Activated gamma-delta T cell treated with anti-CD3 and anti-CD28 coated beads, Interleukin-2, amount 50 U/mL, for 16 hours (primary cell): ENCODE measurements around the gene SAMD4A.

ENCODE experiments used
- DNase-seq: peaks from one replicate; pipeline ENCODE4 v3.0.0-alpha.2; 2020; ENCODE audit warnings: low read depth

Gene SAMD4A

GRCh38 chr14:54706769-54707168 is 139.8 kb downstream of the SAMD4A start:
- no peak for DNase-seq

GRCh38 chr14:54708161-54708560 is 141.2 kb downstream of the SAMD4A start:
- DNase-seq: no peak

- DNase-seq: no peak
Observed at GRCh38 chr14:54708982-54709381, 142.1 kb downstream of the SAMD4A start.

GRCh38 chr14:54709444-54709843 is 142.5 kb downstream of the SAMD4A start:
- DNase-seq: no peak

GRCh38 chr14:54709867-54710266 is 142.9 kb downstream of the SAMD4A start:
- no peak for DNase-seq

GRCh38 chr14:54711312-54711711 is 144.4 kb downstream of the SAMD4A start:
- DNase-seq: no peak

- DNase-seq: no peak
Observed at GRCh38 chr14:54711812-54712464, 145.0 kb downstream of the SAMD4A start.

GRCh38 chr14:54712465-54713200 is 145.7 kb downstream of the SAMD4A start:
- DNase-seq: no peak

GRCh38 chr14:54713379-54713778 is 146.5 kb downstream of the SAMD4A start:
- DNase-seq: no peak

- DNase-seq: no peak
Observed at GRCh38 chr14:54715239-54715638, 148.3 kb downstream of the SAMD4A start.

- no peak for DNase-seq
Observed at GRCh38 chr14:54715811-54716210, 148.9 kb downstream of the SAMD4A start.

- DNase-seq: no peak
Observed at GRCh38 chr14:54716862-54717261, 149.9 kb downstream of the SAMD4A start.

- DNase-seq: no peak
Observed at GRCh38 chr14:54718046-54718445, 151.1 kb downstream of the SAMD4A start.

GRCh38 chr14:54719406-54719805 is 152.5 kb downstream of the SAMD4A start:
- DNase-seq: no peak

GRCh38 chr14:54722791-54723432 is 156.0 kb downstream of the SAMD4A start:
- DNase-seq: no peak

GRCh38 chr14:54724123-54724522 is 157.2 kb downstream of the SAMD4A start:
- DNase-seq: no peak

- DNase-seq: no peak
Observed at GRCh38 chr14:54724676-54725325, 157.9 kb downstream of the SAMD4A start.

GRCh38 chr14:54725998-54726397 is 159.1 kb downstream of the SAMD4A start:
- DNase-seq: no peak

- no peak for DNase-seq
Observed at GRCh38 chr14:54727929-54728328, 161.0 kb downstream of the SAMD4A start.

- no peak for DNase-seq
Observed at GRCh38 chr14:54728700-54729527, 162.0 kb downstream of the SAMD4A start.

GRCh38 chr14:54730156-54730961 is 163.4 kb downstream of the SAMD4A start:
- DNase-seq: no peak
